AG09319 (cell line): Measurements from ENCODE around the gene TMEM250.

Experiments
- DNase-seq: peaks from one replicate; pipeline ENCODE4 v3.0.0-alpha.2; 2010; ENCODE audit warnings: low read depth; ENCODE audit errors: extremely low read depth
- CTCF ChIP-seq: IDR thresholded peaks from 2 replicates; pipeline ENCODE4 v1.5.1; 2011; ENCODE audit warnings: low read depth, mild to moderate bottlenecking, inconsistent platforms, low read length, moderate library complexity

The TMEM250 gene

GRCh38 chr9:136086951-136087740, 31.5 kb downstream of the TMEM250 start:
- no peak for TF ChIP-seq CTCF
- no peak for DNase-seq

GRCh38 chr9:136086213-136086881, 32.3 kb downstream of the TMEM250 start:
- no peak for TF ChIP-seq CTCF

GRCh38 chr9:136085815-136086212, 32.9 kb downstream of the TMEM250 start:
- no peak for TF ChIP-seq CTCF

More at GRCh38 chr9:136086213-136086881, 32.3 kb downstream of the TMEM250 start:
- no peak for DNase-seq

GRCh38 chr9:136084063-136084944, 34.4 kb downstream of the TMEM250 start:
- no peak for TF ChIP-seq CTCF

More at GRCh38 chr9:136085815-136086212, 32.9 kb downstream of the TMEM250 start:
- DNase-seq, result no peak

GRCh38 chr9:136083558-136084062, 35.1 kb downstream of the TMEM250 start:
- DNase-seq, result no peak
- TF ChIP-seq CTCF, result no peak

More at GRCh38 chr9:136084063-136084944, 34.4 kb downstream of the TMEM250 start:
- no peak for DNase-seq

- no peak for TF ChIP-seq CTCF
- DNase-seq, result no peak
Observed at GRCh38 chr9:136082496-136083361, 35.9 kb downstream of the TMEM250 start.
